ENCODE results near the gene OR52B6.
"Not testable (repeated sequence)": the region's sequence is repeated elsewhere in the genome, so short reads cannot be mapped to it uniquely, and the experiment has no call there.

Gene OR52B6

GRCh38 chr11:5580577-5580976 lies at the start of gene OR52B6:
Gene OR52B6 (plus strand): TSS chr11:5580877. CDS start chr11:5580877, 0 bp downstream.
- peak; percentile 9 for DNase-seq

DNA sequence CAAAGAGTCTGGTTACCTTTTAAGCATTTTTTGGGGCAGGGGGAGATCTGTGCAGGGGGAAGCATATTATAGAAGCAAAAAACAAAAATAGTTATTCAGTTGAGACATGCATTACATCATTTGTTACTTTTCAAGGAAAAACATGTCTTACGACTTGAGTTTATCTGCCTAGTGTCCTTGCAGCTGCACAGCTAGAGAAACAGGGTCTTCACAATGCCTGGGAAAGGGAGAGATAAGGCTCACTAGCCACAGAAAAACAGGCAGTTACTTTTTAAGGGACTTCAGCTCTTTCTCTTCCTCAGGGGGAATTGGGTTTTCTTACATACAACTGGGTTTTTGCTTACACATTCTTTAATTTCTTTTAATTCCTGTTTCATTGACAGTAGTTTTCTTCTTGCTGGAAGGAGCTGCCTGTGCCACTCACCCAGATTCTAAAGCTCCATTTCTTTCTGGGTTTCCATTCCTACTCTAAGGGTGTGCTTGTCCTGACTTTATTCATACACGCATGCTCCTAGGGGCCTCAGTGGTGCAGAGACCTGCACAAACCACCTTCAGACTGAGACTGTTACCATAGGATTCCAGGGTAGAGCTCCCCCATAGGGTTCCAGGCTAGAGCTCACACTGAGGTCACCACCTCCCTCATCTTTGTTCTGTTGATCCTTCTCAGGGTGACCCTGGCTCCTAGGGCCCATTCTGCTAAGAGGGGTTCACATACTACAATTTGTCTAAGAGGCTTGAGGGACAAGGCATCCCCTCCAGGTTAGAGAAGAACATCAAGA lies 49.4 kb upstream of the OR52B6 start:
- DNase-seq: peak; percentile 69

GRCh38 chr11:5534046-5534445 lies 46.6 kb upstream of the OR52B6 start:
- DNase-seq: peak; percentile 16

- DNase-seq: no peak
Measured at GRCh38 chr11:5536482-5536881, 44.2 kb upstream of the OR52B6 start.

DNA sequence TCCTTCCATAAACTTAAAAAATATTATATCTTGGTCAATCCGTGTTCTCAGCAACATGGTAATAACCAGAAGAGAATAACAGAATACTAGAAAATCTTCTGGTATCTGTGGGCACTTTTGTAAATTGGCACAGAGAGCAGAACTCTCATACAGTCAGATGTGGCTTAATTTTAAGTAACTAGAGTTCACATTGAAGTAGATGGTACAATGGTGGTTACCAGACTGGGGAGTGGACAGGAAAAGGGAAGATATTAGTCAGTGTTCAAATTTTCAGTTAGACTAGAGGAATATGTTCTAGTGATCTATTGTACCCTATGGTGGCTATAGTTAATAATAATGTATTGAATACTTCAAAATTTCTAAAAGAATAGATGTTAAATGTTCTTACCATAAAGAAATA lies 39.2 kb upstream of the OR52B6 start:
- DNase-seq: no peak

DNA sequence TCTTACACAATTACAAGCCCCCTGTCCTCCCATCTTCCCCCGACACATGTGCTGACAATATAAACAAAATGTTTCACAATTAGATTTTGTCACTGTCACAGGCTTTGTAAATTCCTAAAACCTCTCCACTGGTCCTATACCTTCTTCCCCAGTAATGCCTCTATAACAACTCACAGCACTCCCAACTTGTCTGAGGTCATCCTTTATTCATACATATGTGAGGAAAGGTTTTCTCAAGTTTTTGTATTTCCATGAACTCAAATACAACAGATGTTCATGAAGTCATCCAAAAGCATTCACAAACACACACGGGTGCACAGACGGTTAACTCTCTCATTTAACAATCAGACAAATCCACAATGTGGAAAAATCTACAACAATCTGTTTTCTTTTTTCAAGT lies 34.2 kb upstream of the OR52B6 start:
- no peak for DNase-seq

- DNase-seq: no peak
Measured at GRCh38 chr11:5547982-5548381, 32.7 kb upstream of the OR52B6 start.

DNA sequence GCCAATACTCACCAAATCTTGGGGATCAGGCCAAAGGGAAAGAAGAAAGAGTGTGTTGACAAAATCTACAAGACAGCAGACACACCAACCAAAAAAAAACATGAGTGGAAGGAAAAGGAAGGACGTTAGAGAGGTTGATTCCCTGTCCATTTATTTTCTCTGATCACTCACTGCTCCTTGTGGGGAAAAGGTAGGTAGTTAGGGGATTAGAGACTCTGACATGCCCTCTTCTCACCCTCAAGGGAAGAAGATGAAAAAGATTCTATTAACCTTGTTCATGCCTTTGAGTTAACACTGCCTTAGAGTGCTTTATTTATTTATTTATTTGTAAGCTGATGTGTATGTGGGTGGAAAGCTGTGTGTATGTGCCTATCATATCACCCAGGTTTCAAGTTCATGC lies 32.2 kb upstream of the OR52B6 start, which contains the start of gene OR52H1:
Gene OR52H1, minus strand, starts transcription at position 101 of the 400 bp plus-strand sequence. CDS start 3,035 bp downstream, outside the sequence.
- no peak for DNase-seq

DNA sequence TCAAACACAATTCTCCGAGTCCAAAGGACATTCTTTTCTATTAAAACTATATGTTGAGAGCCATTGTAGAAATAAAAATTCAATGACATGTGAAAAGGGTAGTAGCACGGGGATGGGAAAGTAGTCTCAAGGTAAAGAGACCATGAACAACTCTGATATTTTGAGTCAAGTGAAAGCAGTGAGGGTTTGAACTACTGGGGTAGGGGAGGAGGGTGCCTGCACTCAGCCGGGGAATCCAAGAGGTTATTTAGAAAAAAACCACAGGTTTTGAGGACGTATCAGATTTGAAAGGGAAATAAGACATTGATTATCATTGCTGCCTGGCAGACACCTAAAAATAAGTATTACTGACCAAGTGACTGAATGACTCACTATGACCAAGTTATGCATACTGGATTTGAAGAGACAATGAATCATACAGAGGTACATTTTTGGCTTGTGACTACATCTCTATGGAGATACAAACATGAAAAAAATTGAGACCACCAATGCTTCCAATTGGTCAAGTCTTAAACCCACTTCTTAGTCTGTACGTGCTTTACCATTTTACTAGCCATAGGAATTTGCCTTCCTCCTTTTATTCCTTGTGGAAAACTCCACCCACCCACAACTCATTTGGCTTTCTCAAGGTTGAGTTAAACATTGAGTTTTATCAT lies 30.1 kb upstream of the OR52B6 start:
- DNase-seq: no peak

DNA sequence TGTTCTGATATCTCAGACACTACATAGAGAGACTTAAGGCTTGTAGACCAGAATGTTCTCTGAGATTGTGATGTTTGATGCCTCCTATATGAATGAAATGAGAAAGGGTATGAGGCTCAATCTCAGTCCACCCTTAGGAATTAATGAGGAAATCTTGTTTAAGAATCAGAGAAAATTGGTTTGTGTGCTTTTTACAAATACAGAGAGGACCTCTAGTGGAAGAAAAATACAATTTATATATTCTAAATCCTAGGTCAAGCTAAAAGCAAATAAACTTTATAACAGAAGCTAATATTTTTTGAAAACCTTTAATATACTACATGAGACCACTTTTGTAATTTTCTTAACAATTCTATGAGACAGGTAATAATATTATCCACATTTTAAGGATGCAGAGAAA lies 27.3 kb upstream of the OR52B6 start:
- DNase-seq: peak; percentile 35

DNA sequence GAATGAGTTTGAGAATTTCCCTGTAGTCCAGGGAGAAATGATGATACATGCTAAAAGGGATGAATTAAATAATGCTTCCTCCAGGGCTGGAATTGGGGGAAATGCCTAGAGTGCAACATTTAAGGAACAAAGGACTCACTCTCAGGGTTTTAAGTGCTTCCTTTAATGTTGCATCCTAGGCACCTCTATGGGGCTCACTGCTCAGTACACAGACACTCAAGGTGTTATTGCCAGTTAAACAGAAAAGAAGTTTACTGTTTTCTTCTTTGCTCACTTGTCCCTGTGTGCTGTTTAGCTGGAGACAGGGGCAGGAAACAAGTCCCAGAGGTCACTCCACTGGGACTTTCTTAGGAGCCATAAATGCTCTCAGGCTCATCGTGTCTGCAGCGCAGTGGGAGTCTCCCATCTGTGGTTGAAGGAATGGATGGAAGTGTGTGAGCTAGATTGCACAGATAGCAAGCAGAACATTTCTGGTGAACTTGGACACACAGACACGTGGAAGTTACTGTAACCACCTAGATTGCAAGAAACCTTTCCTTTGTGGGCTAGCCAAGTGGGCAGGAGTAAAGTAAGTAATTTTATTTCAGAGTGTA lies 24.0 kb upstream of the OR52B6 start:
- no peak for DNase-seq

- DNase-seq: no peak
Measured at GRCh38 chr11:5557751-5558150, 22.9 kb upstream of the OR52B6 start.

GRCh38 chr11:5564259-5565019 lies 16.2 kb upstream of the OR52B6 start:
- peak; percentile 32 for DNase-seq

DNA sequence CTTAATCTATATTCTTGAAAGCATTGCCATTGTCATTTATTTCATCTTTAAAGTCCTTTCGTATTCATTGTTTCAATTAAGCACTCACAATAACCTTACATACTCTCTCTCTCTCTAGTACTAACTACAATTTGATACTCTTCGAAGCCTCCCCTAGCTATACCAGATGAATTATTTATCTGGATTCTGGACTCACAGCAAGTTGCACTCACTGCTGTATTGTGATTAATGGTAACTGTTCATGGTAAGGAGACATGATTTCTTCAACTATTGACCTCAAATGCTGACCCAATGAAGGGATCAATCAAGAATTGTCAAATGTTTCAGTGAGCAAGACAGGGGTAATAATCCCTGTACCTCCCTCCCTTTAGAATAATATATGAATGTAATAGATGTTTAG lies 6.0 kb upstream of the OR52B6 start:
- no peak for DNase-seq

- DNase-seq: no peak
Measured at GRCh38 chr11:5575152-5575551, 5.5 kb upstream of the OR52B6 start.

DNA sequence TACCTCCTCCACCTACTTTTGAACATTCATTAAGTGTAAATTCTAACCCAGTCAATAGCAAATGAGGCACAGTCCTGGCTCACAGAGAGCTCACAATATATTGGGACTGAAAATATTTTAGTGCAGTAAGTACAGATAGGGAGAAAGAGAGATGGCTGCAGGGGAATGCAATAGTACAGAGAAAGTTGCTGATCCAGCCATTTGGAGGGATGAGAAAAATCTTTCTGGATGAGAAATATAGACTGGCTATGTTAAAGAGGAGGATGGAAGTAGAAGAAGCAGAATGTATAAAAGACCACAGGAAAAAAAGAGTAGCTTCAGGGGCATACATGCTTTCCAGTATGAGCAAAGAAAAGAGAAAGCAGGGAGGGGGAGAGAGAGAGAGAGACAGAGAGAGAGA lies 3.6 kb upstream of the OR52B6 start:
- no peak for DNase-seq

DNA sequence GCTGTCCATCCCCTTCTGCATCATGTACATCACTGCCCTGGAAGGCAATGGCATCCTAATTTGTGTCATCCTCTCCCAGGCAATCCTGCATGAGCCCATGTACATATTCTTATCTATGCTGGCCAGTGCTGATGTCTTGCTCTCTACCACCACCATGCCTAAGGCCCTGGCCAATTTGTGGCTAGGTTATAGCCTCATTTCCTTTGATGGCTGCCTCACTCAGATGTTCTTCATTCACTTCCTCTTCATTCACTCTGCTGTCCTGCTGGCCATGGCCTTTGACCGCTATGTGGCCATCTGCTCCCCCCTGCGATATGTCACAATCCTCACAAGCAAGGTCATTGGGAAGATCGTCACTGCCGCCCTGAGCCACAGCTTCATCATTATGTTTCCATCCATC lies 337 bp downstream of the OR52B6 start:
- DNase-seq: peak; percentile 57

DNA sequence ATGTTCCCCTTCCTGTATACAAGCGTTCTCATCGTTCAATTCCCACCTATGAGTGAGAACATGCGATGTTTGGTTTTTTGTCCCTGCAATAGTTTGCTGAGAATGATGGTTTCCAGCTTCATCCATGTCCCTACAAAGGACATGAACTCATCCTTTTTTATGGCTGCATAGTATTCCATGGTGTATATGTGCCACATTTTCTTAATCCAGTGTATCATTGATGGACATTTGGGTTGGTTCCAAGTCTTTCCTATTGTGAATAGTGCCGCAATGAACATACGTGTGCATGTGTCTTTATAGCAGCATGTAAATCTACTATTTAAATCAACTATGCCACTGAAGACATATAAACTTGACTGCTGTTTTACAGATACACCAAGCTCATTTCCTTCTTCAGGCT lies 3.8 kb downstream of the OR52B6 start:
- not testable (repeated sequence) for DNase-seq

DNA sequence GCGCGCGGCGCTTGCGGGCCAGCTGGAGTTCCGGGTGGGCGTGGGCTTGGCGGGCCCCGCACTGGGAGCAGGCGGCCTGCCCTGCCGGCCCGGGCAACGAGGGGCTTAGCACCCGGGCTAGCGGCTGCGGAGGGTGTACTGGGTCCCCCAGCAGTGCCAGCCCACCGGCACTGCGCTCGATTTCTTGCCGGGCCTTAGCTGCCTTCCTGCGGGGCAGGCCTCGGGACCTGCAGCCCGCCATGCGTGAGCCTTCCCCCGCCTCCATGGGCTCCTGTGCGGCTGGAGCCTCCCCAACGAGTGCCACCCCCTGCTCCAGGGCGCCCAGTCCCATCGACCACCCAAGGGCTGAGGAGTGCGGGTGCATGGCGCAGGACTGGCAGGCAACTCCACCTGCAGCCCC lies 9.2 kb downstream of the OR52B6 start:
- DNase-seq: not testable (repeated sequence)

- DNase-seq: peak; percentile 13
Measured at GRCh38 chr11:5591613-5592012, 10.9 kb downstream of the OR52B6 start.

DNA sequence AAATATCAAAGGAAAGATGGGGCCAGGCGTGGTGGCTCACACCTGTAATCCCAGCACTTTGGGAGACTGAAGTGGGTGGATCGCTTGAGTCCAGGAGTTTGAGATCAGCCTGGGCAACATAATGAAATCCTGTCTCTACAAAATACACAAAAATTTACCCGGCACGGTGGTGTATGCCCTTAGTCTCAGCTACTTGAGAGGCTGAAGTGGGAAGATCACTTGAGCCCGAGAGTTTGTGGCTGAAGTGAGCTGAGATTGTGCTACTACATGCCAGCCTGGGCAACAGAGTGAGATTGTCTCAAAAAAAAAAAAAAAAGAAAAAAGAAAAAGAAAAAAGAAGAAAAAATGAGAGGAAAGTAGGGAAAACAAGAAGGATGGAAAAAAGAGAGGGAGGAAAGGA lies 11.9 kb downstream of the OR52B6 start:
- no peak for DNase-seq

- DNase-seq: no peak
Measured at GRCh38 chr11:5593146-5593545, 12.5 kb downstream of the OR52B6 start.

- peak; percentile 90 for DNase-seq
Measured at GRCh38 chr11:5596607-5597201, 16.0 kb downstream of the OR52B6 start, which contains the start of gene TRIM6. Gene TRIM6 (plus strand): TSS chr11:5596637. CDS start chr11:5596898, 261 bp downstream.
